Endometrial microvascular endothelial cells (primary cell): ENCODE measurements around the gene SLC16A12. TPM values are rescaled to one million over a fixed set of nuclear protein-coding genes. Genes with fewer than 3 reads are reported as not detected.

ENCODE experiments used
- in situ Hi-C: cut with HindIII; loops from 2 replicates; pipeline ENCODE4 v1.10.0; 2017; ENCODE audit warnings: low sequenced_read_pairs, low pct_unique_long_range_greater_than_20kb; ENCODE audit errors: inconsistent ontology term
- total RNA-seq: library from RNA; depleted of rRNA; stranded (reverse); fragments of >200 nt; gene quantifications from one replicate; pipeline ENCODE4 v1.2.3, GENCODE V29; 2015; ENCODE audit errors: inconsistent ontology term

Gene SLC16A12
- total RNA-seq, result not detected

- in situ Hi-C loops, result no loop called here
These were observed at the start of gene SLC16A12 for GRCh38 chr10:89535171-89536012. Gene SLC16A12 (minus strand): TSS chr10:89535594. CDS start chr10:89462578, 73,016 bp downstream.

GRCh38 chr10:89582022-89582421 is 46.6 kb upstream of the SLC16A12 start:
- in situ Hi-C loops, result no loop called here

- in situ Hi-C loops, result no loop called here
These were observed 44.8 kb upstream of the SLC16A12 start for GRCh38 chr10:89580243-89580642.

- in situ Hi-C loops, result no loop called here
These were observed 41.3 kb upstream of the SLC16A12 start for GRCh38 chr10:89576696-89577095.

- in situ Hi-C loops, result no loop called here
These were observed 40.6 kb upstream of the SLC16A12 start for GRCh38 chr10:89576022-89576421.

GRCh38 chr10:89575031-89575430 is 39.6 kb upstream of the SLC16A12 start:
- in situ Hi-C loops, result no loop called here

GRCh38 chr10:89574368-89574767 is 39.0 kb upstream of the SLC16A12 start:
- in situ Hi-C loops, result loop anchor here (25.0 kb wide), 1 partner anchor 162 kb away; the partner anchor contains the start of gene IFIT5

- in situ Hi-C loops, result loop anchor here (25.0 kb wide), 1 partner anchor 155 kb away; the partner anchor contains the start of gene IFIT5
These were observed 32.3 kb upstream of the SLC16A12 start for GRCh38 chr10:89567576-89568245.

- in situ Hi-C loops, result loop anchor here (25.0 kb wide), 1 partner anchor 155 kb away; the partner anchor contains the start of gene IFIT5
These were observed 31.6 kb upstream of the SLC16A12 start for GRCh38 chr10:89566992-89567391.

- in situ Hi-C loops, result loop anchor here (25.0 kb wide), 1 partner anchor 154 kb away; the partner anchor contains the start of gene IFIT5
These were observed 30.9 kb upstream of the SLC16A12 start for GRCh38 chr10:89566095-89566950.

- in situ Hi-C loops, result loop anchor here (25.0 kb wide), 1 partner anchor 153 kb away; the partner anchor contains the start of gene IFIT5
These were observed 29.8 kb upstream of the SLC16A12 start for GRCh38 chr10:89565180-89565579.

GRCh38 chr10:89563861-89564478 is 28.6 kb upstream of the SLC16A12 start:
- in situ Hi-C loops, result loop anchor here (25.0 kb wide), 1 partner anchor 152 kb away; the partner anchor contains the start of gene IFIT5

GRCh38 chr10:89563311-89563710 is 27.9 kb upstream of the SLC16A12 start:
- in situ Hi-C loops, result loop anchor here (25.0 kb wide), 1 partner anchor 151 kb away; the partner anchor contains the start of gene IFIT5

GRCh38 chr10:89556600-89556999 is 21.2 kb upstream of the SLC16A12 start:
- in situ Hi-C loops, result loop anchor here (25.0 kb wide), 1 partner anchor 144 kb away; the partner anchor contains the start of gene IFIT5

GRCh38 chr10:89555688-89556445 is 20.5 kb upstream of the SLC16A12 start:
- in situ Hi-C loops, result loop anchor here (25.0 kb wide), 1 partner anchor 144 kb away; the partner anchor contains the start of gene IFIT5

- in situ Hi-C loops, result loop anchor here (25.0 kb wide), 1 partner anchor 142 kb away; the partner anchor contains the start of gene IFIT5
These were observed 19.0 kb upstream of the SLC16A12 start for GRCh38 chr10:89554433-89554832.

GRCh38 chr10:89553064-89553734 is 17.8 kb upstream of the SLC16A12 start:
- in situ Hi-C loops, result loop anchor here (25.0 kb wide), 1 partner anchor 141 kb away; the partner anchor contains the start of gene IFIT5
